Psoas muscle (tissue), 8 donors: ENCODE data around the gene ABHD12. TPM values are rescaled to one million over a fixed set of nuclear protein-coding genes. Genes with fewer than 3 reads are reported as not detected.
A peak's percentile ranks its signal among the peaks of the same experiment; 100 is the strongest.

Experiments used
- ATAC-seq, 4 donors: fragments of 200-7000 bp; cut with Tn5 transposase; one replicate each; pipeline ENCODE4 v1.9.1; 2020; ENCODE audit warnings: moderate library complexity in 3 of 4, mild to moderate bottlenecking in 2 of 4
- DNase-seq, 2 donors: peaks; one replicate each; pipeline ENCODE4 v3.0.0-alpha.2; 2020
- H3K27ac ChIP-seq: fragments of 200-600 bp; one replicate; pipeline ENCODE4 v1.8.0; 2022
- H3K27me3 ChIP-seq, 3 donors: fragments of 200-600 bp in 1 of 3; one replicate each; pipeline versions ENCODE4 v1.6.1 to v1.8.0; 2013 to 2022; ENCODE audit warnings: low read length in 2 of 3, mild to moderate bottlenecking in 2 of 3, moderate library complexity in 1 of 3; ENCODE audit not compliant: insufficient read depth in 3 of 3
- H3K36me3 ChIP-seq, 2 donors: fragments of 200-600 bp in 1 of 2; one replicate each; pipeline versions ENCODE4 v1.6.1 to v1.8.0; 2013 to 2022; ENCODE audit warnings: low read depth in 1 of 2, mild to moderate bottlenecking in 1 of 2, moderate library complexity in 1 of 2; ENCODE audit not compliant: insufficient read depth in 1 of 2
- H3K4me1 ChIP-seq: fragments of 200-600 bp; one replicate; pipeline ENCODE4 v1.8.0; 2022
- H3K4me3 ChIP-seq: fragments of 200-600 bp; one replicate; pipeline ENCODE4 v1.8.0; 2022; ENCODE audit warnings: mild to moderate bottlenecking
- H3K9me3 ChIP-seq: fragments of 200-600 bp; one replicate; pipeline ENCODE4 v1.8.0; 2022
- CTCF ChIP-seq: fragments of 200-600 bp; IDR thresholded peaks from one replicate; pipeline ENCODE4 v1.8.0; 2022; ENCODE audit warnings: antibody characterized with exemption
- WGBS, 3 donors: extraction: QIAGEN DNeasy Blood & Tissue Kit; methylation state at CpG; one replicate each; pipeline versions ENCODE4 v1.1.6 to v1.1.7; 2013; 5-methylcytosine and 5-hydroxymethylcytosine counted together
- intact Hi-C, 2 donors: fragments of 100-400 bp; cut with DNase I; formaldehyde crosslinking; loops; one replicate each; pipeline versions ENCODE4 v1.11.0 to v1.14.2; 2022
- polyA plus RNA-seq, 3 donors: library from polyadenylated mRNA; stranded (reverse); fragments of 200-250 nt; gene quantifications; one replicate each; pipeline ENCODE4 v1.2.3, GENCODE V29; 2013
- total RNA-seq, 4 donors: library from RNA; stranded (reverse); fragmentation: NEBNext Ultra II Directional in 2 of 4; extraction: Animal tissue kit (Norgen Biotek cat#: 25700) in 2 of 4; gene quantifications; one replicate each; pipeline versions ENCODE4 v1.2.1 to v1.2.4, GENCODE V29; 2021 to 2023
- donor health status: healthy with polysubstance abuse.
- donor health status: DM: no; HTN: no; CAD: no; lungs with moderate emphysema.
- donor health status: Bipolar disorder and iron deficiency.
- donor health status: healthy.
- donor health status: DM: yes; HTN: yes; CAD: no.
- donor health status: DM: no; HTN: no; CAD: no.
- donor health status: DM: no; HTN: no; CAD: no.
- donor health status: DM: yes; HTN: yes; CAD: no.

Gene ABHD12
- total and polyA plus RNA-seq, 7 donors, result 7.9 to 15.5 (median 9.6) TPM

GRCh38 chr20:25320035-25320800, 70.4 kb downstream of the ABHD12 start:
- Histone ChIP-seq H3K4me1 (no peaks in the 10 kb centered on the region), H3K4me3 (no peak overlapping the region), H3K27ac (no peak overlapping the region), H3K27me3 (no peaks in the 10 kb centered on the region), H3K36me3 (peaks cover 0 to 10% of the 10 kb centered on the region in 2 donors), H3K9me3 (no peaks in the 10 kb centered on the region)
- intact Hi-C loops, result no loop called here
- 69 to 83% (median 72%) methylated on average over 13 of the region's 13 CpGs for WGBS, 3 donors
- DNase-seq, result no peak
- TF ChIP-seq CTCF, result no peak
- peak in 3 of 4 donors; percentile 32 to 78 (median 50) for ATAC-seq

- WGBS, 3 donors, result 79 to 91% (median 88%) methylated on average over 11 of the region's 11 CpGs
- H3K9me3 ChIP-seq, result no peaks in the 10 kb centered on the region
- no peak overlapping the region for H3K4me3 ChIP-seq
- no peaks in the 10 kb centered on the region for H3K27me3 ChIP-seq
- ATAC-seq, result no peak
- no peak for TF ChIP-seq CTCF
- intact Hi-C loops, result loop anchor here in 1 of 2 donors (10.0 kb wide), 1 partner anchor 75 kb away; the partner anchor contains the start of gene ABHD12
- no peak for DNase-seq
- no peaks in the 10 kb centered on the region for H3K4me1 ChIP-seq
- H3K27ac ChIP-seq, result no peak overlapping the region
- H3K36me3 ChIP-seq, result peaks cover 0 to 13% of the 10 kb centered on the region in 2 donors
Observed at GRCh38 chr20:25319241-25320034, 71.2 kb downstream of the ABHD12 start.

- Histone ChIP-seq H3K4me3 (no peak overlapping the region), H3K27ac (no peak overlapping the region), H3K27me3 (no peaks in the 10 kb centered on the region), H3K36me3 (peaks cover 0 to 20% of the 10 kb centered on the region in 2 donors), H3K4me1 (no peaks in the 10 kb centered on the region), H3K9me3 (no peaks in the 10 kb centered on the region)
- intact Hi-C loops, result loop anchor here in 1 of 2 donors (10.0 kb wide), 1 partner anchor 76 kb away; the partner anchor contains the start of gene ABHD12
- 88 to 91% (median 90%) methylated on average over 16 of the region's 16 CpGs for WGBS, 3 donors
- DNase-seq (no peak), ATAC-seq (peak in 2 of 4 donors; percentile 27 to 35)
- no peak for TF ChIP-seq CTCF
Observed at GRCh38 chr20:25318471-25319240, 72.0 kb downstream of the ABHD12 start.

- intact Hi-C loops, result loop anchor here in 1 of 2 donors (10.0 kb wide), 1 partner anchor 77 kb away; the partner anchor contains the start of gene ABHD12
Observed at GRCh38 chr20:25317351-25318075, 73.1 kb downstream of the ABHD12 start.

More at GRCh38 chr20:25317351-25318075, 73.1 kb downstream of the ABHD12 start:
- DNase-seq (no peak), ATAC-seq (no peak)
- Histone ChIP-seq H3K27ac (no peak overlapping the region), H3K9me3 (no peaks in the 10 kb centered on the region), H3K27me3 (no peaks in the 10 kb centered on the region), H3K4me3 (no peak overlapping the region), H3K36me3 (peaks cover 0 to 13% of the 10 kb centered on the region in 2 donors), H3K4me1 (no peaks in the 10 kb centered on the region)
- 80 to 85% (median 84%) methylated on average over 17 of the region's 17 CpGs for WGBS, 3 donors
- no peak for TF ChIP-seq CTCF
